HG03280 (cell line): ENCODE measurements around the gene ELAC2.
A peak's percentile ranks its signal among the peaks of the same experiment; 100 is the strongest.

Source experiments
- ATAC-seq: cut with Tn5 transposase; IDR thresholded peaks from one replicate; pipeline ENCODE4 v1.9.1; 2021; ENCODE audit warnings: mild to moderate bottlenecking, moderate library complexity; ENCODE audit not compliant: unreplicated experiment

ELAC2 gene

GRCh38 chr17:13024526-13025257, 6.9 kb upstream of the ELAC2 start:
- peak; percentile 71 for ATAC-seq

GRCh38 chr17:13024016-13024415, 6.2 kb upstream of the ELAC2 start:
- ATAC-seq = no peak

GRCh38 chr17:13016881-13017654, 759 bp downstream of the ELAC2 start:
- peak; percentile 15 for ATAC-seq

- ATAC-seq = no peak
These were observed 3.0 kb downstream of the ELAC2 start for GRCh38 chr17:13014801-13015200.

- ATAC-seq = no peak
These were observed 6.9 kb downstream of the ELAC2 start for GRCh38 chr17:13010959-13011358.

- no peak for ATAC-seq
These were observed 9.4 kb downstream of the ELAC2 start for GRCh38 chr17:13008461-13008860.

GRCh38 chr17:13005530-13005929, 12.3 kb downstream of the ELAC2 start:
- no peak for ATAC-seq

GRCh38 chr17:13004336-13004735, 13.5 kb downstream of the ELAC2 start:
- no peak for ATAC-seq

- ATAC-seq = no peak
These were observed 13.9 kb downstream of the ELAC2 start for GRCh38 chr17:13003927-13004326.

- no peak for ATAC-seq
These were observed 14.4 kb downstream of the ELAC2 start for GRCh38 chr17:13003454-13003851.

GRCh38 chr17:13002761-13003453, 14.9 kb downstream of the ELAC2 start:
- ATAC-seq = no peak

- no peak for ATAC-seq
These were observed 15.7 kb downstream of the ELAC2 start for GRCh38 chr17:13001991-13002615.

GRCh38 chr17:13000561-13000960, 17.3 kb downstream of the ELAC2 start:
- no peak for ATAC-seq

GRCh38 chr17:12998874-12999273, 19.0 kb downstream of the ELAC2 start:
- ATAC-seq = no peak

GRCh38 chr17:12998461-12998860, 19.4 kb downstream of the ELAC2 start:
- ATAC-seq = no peak

- no peak for ATAC-seq
These were observed 20.9 kb downstream of the ELAC2 start for GRCh38 chr17:12996941-12997340.

GRCh38 chr17:12996357-12996756, 21.5 kb downstream of the ELAC2 start:
- no peak for ATAC-seq

- ATAC-seq = no peak
These were observed 21.9 kb downstream of the ELAC2 start for GRCh38 chr17:12995896-12996295.

GRCh38 chr17:12995106-12995895, 22.5 kb downstream of the ELAC2 start:
- ATAC-seq = no peak

GRCh38 chr17:12994341-12995074, 23.3 kb downstream of the ELAC2 start:
- ATAC-seq = no peak
